ENCODE data around the gene C4BPB. TPM values are rescaled to one million over a fixed set of nuclear protein-coding genes. Genes with fewer than 3 reads are reported as not detected.

The C4BPB gene
- total and polyA plus RNA-seq, 2 of the 13 experiments (the other 11 are each of a cell fraction or from before 2014, with no cell fraction given) = 155 to 266 TPM

GRCh38 chr1:207088701-207089626, at the start of gene C4BPB (continued):
- TF ChIP-seq HNF1A (IDR thresholded peaks at IDR 0.05; ENCODE audit: low read depth) (peak; percentile 64), HNF1A (CRISPR knock-in tag; IDR thresholded peaks at IDR 0.05; ENCODE audit: borderline replicate concordance) (peak; percentile 84; the same call in 1 of the 2 replicates), ZNF264 (CRISPR knock-in tag; IDR thresholded peaks at IDR 0.05) (peak; percentile 53; the same call in 1 of the 2 replicates), KLF6 (CRISPR knock-in tag; IDR thresholded peaks at IDR 0.05) (peak; percentile 58; the same call in 1 of the 2 replicates), ASH2L (IDR thresholded peaks at IDR 0.05; ENCODE audit: insufficient read length, low read depth, low read length) (peak; percentile 99), FOXA3 (CRISPR knock-in tag; IDR thresholded peaks at IDR 0.05) (peak; percentile 98), KIAA2018 (CRISPR knock-in tag; IDR thresholded peaks at IDR 0.05; ENCODE audit: borderline replicate concordance) (no peak), FOXO4 (CRISPR knock-in tag; conservative IDR thresholded peaks at IDR 0.05) (no peak), HIC2 (CRISPR knock-in tag; IDR thresholded peaks at IDR 0.05; ENCODE audit: low read depth) (no peak; the same call in 1 of the 2 replicates), ZNF790 (CRISPR knock-in tag; IDR thresholded peaks at IDR 0.05; ENCODE audit: borderline replicate concordance) (no peak)
